ENCODE data around the gene DGKB.

DNA sequence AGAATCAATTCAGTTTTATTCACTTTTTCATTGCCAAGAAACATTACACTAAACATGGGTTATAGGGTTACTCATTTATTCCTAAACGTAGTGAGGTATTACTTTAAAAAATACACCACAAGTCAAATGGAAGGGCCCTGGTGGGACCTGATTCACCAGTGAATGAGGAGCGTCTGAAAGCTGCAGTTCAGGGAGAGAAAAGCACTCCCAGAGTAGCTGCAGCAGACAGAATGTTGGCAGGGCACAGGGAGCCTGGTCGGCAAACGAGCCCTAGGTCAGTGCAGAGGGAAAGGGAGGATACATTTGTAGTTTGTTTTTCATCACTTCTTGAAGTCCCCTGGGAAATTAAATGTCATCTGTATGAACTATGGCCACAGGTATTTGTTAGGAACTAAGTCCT, 551.4 kb downstream of the DGKB start:
- TF ChIP-seq GATA2 (IDR thresholded peaks at IDR 0.05; ENCODE audit: low read depth, low read length) = no peak
- no peak for TF ChIP-seq GATA3 (IDR thresholded peaks at IDR 0.05; ENCODE audit: low read depth, low read length)
